H9 (cell line): ENCODE measurements around the gene ERC2. TPM values are rescaled to one million over a fixed set of nuclear protein-coding genes. Genes with fewer than 3 reads are reported as not detected.

Experiments used
- DNase-seq: peaks from one replicate; pipeline ENCODE4 v3.0.0-alpha.2; 2017
- H2AFZ ChIP-seq: one replicate; pipeline ENCODE4 v1.6.1; 2013; ENCODE audit warnings: mild to moderate bottlenecking, low read length, control low read depth, moderate library complexity
- H2AK5ac ChIP-seq: 2 replicates; pipeline ENCODE4 v1.6.1; 2013; ENCODE audit warnings: low read length, control low read depth, mixed read lengths; ENCODE audit not compliant: insufficient read length
- H2BK120ac ChIP-seq: one replicate; pipeline ENCODE4 v1.6.1; 2013; ENCODE audit warnings: low read depth, mild to moderate bottlenecking, low read length, control low read depth, inconsistent platforms; ENCODE audit not compliant: poor library complexity, severe bottlenecking
- H2BK12ac ChIP-seq: 2 replicates; pipeline ENCODE4 v1.6.1; 2013; ENCODE audit warnings: low read length, control low read depth, mixed read lengths, low read depth; ENCODE audit not compliant: insufficient read length
- H2BK15ac ChIP-seq: 2 replicates; pipeline ENCODE4 v1.6.1; 2013; ENCODE audit warnings: low read depth, low read length, control low read depth
- H2BK20ac ChIP-seq: one replicate; pipeline ENCODE4 v1.6.1; 2013; ENCODE audit warnings: low read depth, mild to moderate bottlenecking, low read length, control low read depth, inconsistent platforms; ENCODE audit not compliant: poor library complexity, severe bottlenecking
- H2BK5ac ChIP-seq: 2 replicates; pipeline ENCODE4 v1.6.1; 2013; ENCODE audit warnings: low read length, control low read depth, mixed read lengths; ENCODE audit not compliant: insufficient read length
- H3K14ac ChIP-seq: 2 replicates; pipeline ENCODE4 v1.6.1; 2013; ENCODE audit warnings: low read length, control low read depth; ENCODE audit not compliant: insufficient read depth
- H3K18ac ChIP-seq: 2 replicates; pipeline ENCODE4 v1.6.1; 2013; ENCODE audit warnings: low read depth, mild to moderate bottlenecking, mixed read lengths, low read length, control low read depth; ENCODE audit not compliant: insufficient read length
- H3K23ac ChIP-seq: 2 replicates; pipeline ENCODE4 v1.6.1; 2013; ENCODE audit warnings: low read length, control low read depth, mixed read lengths, low read depth; ENCODE audit not compliant: insufficient read length
- H3K23me2 ChIP-seq: 2 replicates; pipeline ENCODE4 v1.6.1; 2013; ENCODE audit warnings: low read depth, mild to moderate bottlenecking, mixed read lengths, low read length, control low read depth; ENCODE audit not compliant: insufficient read length, poor library complexity, severe bottlenecking
- H3K27ac ChIP-seq: 2 replicates; pipeline ENCODE4 v1.5.1; 2013; ENCODE audit warnings: low read length, control low read depth, mixed read lengths, low read depth; ENCODE audit not compliant: insufficient read length
- H3K27me3 ChIP-seq: 2 replicates; pipeline ENCODE4 v1.6.1; 2013; ENCODE audit warnings: low read length, control low read depth, inconsistent platforms; ENCODE audit not compliant: insufficient read depth
- H3K4ac ChIP-seq: 2 replicates; pipeline ENCODE4 v1.6.1; 2013; ENCODE audit warnings: low read depth, mild to moderate bottlenecking, control low read depth, inconsistent platforms, low read length, moderate library complexity
- H3K4me1 ChIP-seq: 2 replicates; pipeline ENCODE4 v1.6.1; 2013; ENCODE audit warnings: low read length, control low read depth, inconsistent platforms; ENCODE audit not compliant: insufficient read depth
- H3K4me2 ChIP-seq: 2 replicates; pipeline ENCODE4 v1.6.1; 2013; ENCODE audit warnings: low read length, control low read depth, mixed read lengths; ENCODE audit not compliant: insufficient read length, insufficient read depth
- H3K56ac ChIP-seq: 2 replicates; pipeline ENCODE4 v1.6.1; 2013; ENCODE audit warnings: low read depth, mild to moderate bottlenecking, mixed read lengths, low read length, control low read depth; ENCODE audit not compliant: insufficient read length
- H3K79me1 ChIP-seq: 2 replicates; pipeline ENCODE4 v1.6.1; 2013; ENCODE audit warnings: low read depth, mild to moderate bottlenecking, moderate library complexity, low read length, control low read depth, inconsistent platforms; ENCODE audit not compliant: insufficient read depth, poor library complexity, severe bottlenecking
- H3K79me2 ChIP-seq: 2 replicates; pipeline ENCODE4 v1.6.1; 2013; ENCODE audit warnings: low read length, control low read depth, inconsistent platforms; ENCODE audit not compliant: insufficient read depth
- H3K9ac ChIP-seq: 2 replicates; pipeline ENCODE4 v1.6.1; 2013; ENCODE audit warnings: low read length, control low read depth, mixed read lengths; ENCODE audit not compliant: insufficient read length; ENCODE audit errors: extremely low read depth
- H3K9me3 ChIP-seq: one replicate; pipeline ENCODE4 v1.6.1; 2013; ENCODE audit warnings: low read depth, low read length, inconsistent platforms; ENCODE audit not compliant: control insufficient read depth
- H3T11ph ChIP-seq: one replicate; pipeline ENCODE4 v1.6.1; 2013; ENCODE audit warnings: mild to moderate bottlenecking, low read length, control low read depth, inconsistent platforms
- H4K20me1 ChIP-seq: one replicate; pipeline ENCODE4 v1.6.1; 2013; ENCODE audit not compliant: control insufficient read depth, insufficient read length, insufficient read depth
- H4K5ac ChIP-seq: 2 replicates; pipeline ENCODE4 v1.6.1; 2013; ENCODE audit warnings: low read depth, mild to moderate bottlenecking, mixed read lengths, low read length, control low read depth; ENCODE audit not compliant: insufficient read length
- H4K8ac ChIP-seq: replicated peaks from 2 replicates; pipeline ENCODE4 v1.6.1; 2013; ENCODE audit warnings: low read length, control low read depth, mixed read lengths, low read depth; ENCODE audit not compliant: insufficient read length
- H4K91ac ChIP-seq: 2 replicates; pipeline ENCODE4 v1.6.1; 2013; ENCODE audit warnings: low read depth, mild to moderate bottlenecking, moderate library complexity, mixed read lengths, low read length, control low read depth; ENCODE audit not compliant: insufficient read length
- H3K27ac Mint-ChIP-seq, 3 experiments: 2 replicates in 2 of 3; 3 replicates in 1 of 3; pipeline ENCODE4 v1.8.0; 2020 to 2021; ENCODE audit warnings: mixed read lengths in 3 of 3, mild to moderate bottlenecking in 1 of 3, moderate library complexity in 1 of 3
- H3K27me3 Mint-ChIP-seq: 2 replicates; pipeline ENCODE4 v1.8.0; 2021; ENCODE audit warnings: low read depth, mild to moderate bottlenecking, moderate library complexity, mixed read lengths
- H3K36me3 Mint-ChIP-seq, 3 experiments: 2 replicates in 2 of 3; 3 replicates in 1 of 3; pipeline ENCODE4 v1.8.0; 2020 to 2021; ENCODE audit warnings: low read depth in 3 of 3, mixed read lengths in 3 of 3; ENCODE audit not compliant: insufficient read depth in 1 of 3
- H3K4me1 Mint-ChIP-seq, 2 experiments: 2 replicates each; pipeline ENCODE4 v1.8.0; 2020; ENCODE audit warnings: mixed read lengths in 2 of 2
- H3K4me3 Mint-ChIP-seq, 2 experiments: 2 replicates in 1 of 2; 3 replicates in 1 of 2; pipeline ENCODE4 v1.8.0; 2020 to 2021; ENCODE audit warnings: mild to moderate bottlenecking in 2 of 2, mixed read lengths in 2 of 2, moderate library complexity in 1 of 2
- H3K9me3 Mint-ChIP-seq, 2 experiments: 2 replicates in 1 of 2; 3 replicates in 1 of 2; pipeline ENCODE4 v1.8.0; 2020; ENCODE audit warnings: mild to moderate bottlenecking in 2 of 2, mixed read lengths in 2 of 2, moderate library complexity in 1 of 2
- WGBS: extraction: QIAGEN DNeasy Blood & Tissue Kit; methylation state at CpG from one replicate; pipeline ENCODE4 v1.1.7; 2013; ENCODE audit warnings: missing lambda C conversion rate, low lambda C conversion rate, mixed read lengths; ENCODE audit not compliant: insufficient read length; ENCODE audit errors: extremely low coverage; 5-methylcytosine and 5-hydroxymethylcytosine counted together
- total RNA-seq: library from RNA; stranded (reverse); gene quantifications from 2 replicates; pipeline ENCODE4 v1.2.1, GENCODE V29; 2021
- TF ChIP-seq, protein P1 (sequence below): fragments of 200-600 bp; sonication (generic); conservative IDR thresholded peaks from 3 replicates; pipeline ENCODE4 v1.8.0; 2021; ENCODE audit warnings: antibody characterized with exemption, mild to moderate bottlenecking

The ERC2 gene
- total RNA-seq, 1 experiment from 2014 or later: 15.4 TPM

DNA sequence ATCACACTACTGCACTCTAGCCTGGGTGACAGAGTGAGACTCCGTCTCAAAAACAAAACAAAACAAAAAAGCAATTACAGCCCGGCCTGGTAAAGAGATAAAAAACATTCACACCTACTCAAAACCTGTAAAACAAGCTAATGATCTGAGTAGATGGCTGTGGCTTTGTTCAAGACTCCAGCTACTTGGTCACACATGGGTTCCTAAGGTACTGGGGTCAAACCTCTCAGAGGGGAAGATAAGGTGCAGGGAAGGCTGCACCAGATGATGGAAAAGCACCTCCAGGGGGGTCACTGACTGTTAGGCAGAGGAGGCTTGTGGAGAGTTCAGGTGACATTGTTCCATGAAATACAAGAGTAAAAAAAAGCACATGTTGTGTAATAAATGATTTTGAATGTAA lies 531.0 kb downstream of the ERC2 start:
- no peak overlapping the region for H3K14ac ChIP-seq
- H2AFZ ChIP-seq: no peak overlapping the region
- Mint-ChIP-seq H3K4me3 (no peak overlapping the region), H3K9me3 (no peaks in the 10 kb centered on the region), H3K27me3 (no peaks in the 10 kb centered on the region), H3K27ac (0 out of 7 replicates have a peak overlapping the region, but pooled peaks of 1 of the 3 experiments have one; percentile 15), H3K36me3 (no peaks in the 10 kb centered on the region), H3K4me1 (peaks cover 3 to 8% of the 10 kb centered on the region in 2 experiments)
- H4K91ac ChIP-seq: no peak overlapping the region
- no peak overlapping the region for H3K23ac ChIP-seq
- H2BK15ac ChIP-seq: no peak overlapping the region
- no CpG with 5 or more reads among the region's 2 CpGs for WGBS
- no peak overlapping the region for H3K4me2 ChIP-seq
- no peak overlapping the region for H2BK20ac ChIP-seq
- H3K27ac ChIP-seq: no peak overlapping the region
- H3K56ac ChIP-seq: no peak overlapping the region
- H3K79me1 ChIP-seq: no peaks in the 10 kb centered on the region
- H3K79me2 ChIP-seq: no peaks in the 10 kb centered on the region
- H3K4me1 ChIP-seq: no peaks in the 10 kb centered on the region
- H3K9me3 ChIP-seq: no peaks in the 10 kb centered on the region
- H4K8ac ChIP-seq: no peak overlapping the region
- no peaks in the 10 kb centered on the region for H3K27me3 ChIP-seq
- H3K9ac ChIP-seq: no peak overlapping the region
- no peak overlapping the region for H2AK5ac ChIP-seq
- TF ChIP-seq, protein P1, sequence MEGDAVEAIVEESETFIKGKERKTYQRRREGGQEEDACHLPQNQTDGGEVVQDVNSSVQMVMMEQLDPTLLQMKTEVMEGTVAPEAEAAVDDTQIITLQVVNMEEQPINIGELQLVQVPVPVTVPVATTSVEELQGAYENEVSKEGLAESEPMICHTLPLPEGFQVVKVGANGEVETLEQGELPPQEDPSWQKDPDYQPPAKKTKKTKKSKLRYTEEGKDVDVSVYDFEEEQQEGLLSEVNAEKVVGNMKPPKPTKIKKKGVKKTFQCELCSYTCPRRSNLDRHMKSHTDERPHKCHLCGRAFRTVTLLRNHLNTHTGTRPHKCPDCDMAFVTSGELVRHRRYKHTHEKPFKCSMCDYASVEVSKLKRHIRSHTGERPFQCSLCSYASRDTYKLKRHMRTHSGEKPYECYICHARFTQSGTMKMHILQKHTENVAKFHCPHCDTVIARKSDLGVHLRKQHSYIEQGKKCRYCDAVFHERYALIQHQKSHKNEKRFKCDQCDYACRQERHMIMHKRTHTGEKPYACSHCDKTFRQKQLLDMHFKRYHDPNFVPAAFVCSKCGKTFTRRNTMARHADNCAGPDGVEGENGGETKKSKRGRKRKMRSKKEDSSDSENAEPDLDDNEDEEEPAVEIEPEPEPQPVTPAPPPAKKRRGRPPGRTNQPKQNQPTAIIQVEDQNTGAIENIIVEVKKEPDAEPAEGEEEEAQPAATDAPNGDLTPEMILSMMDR: no peak
- no peak overlapping the region for H2BK12ac ChIP-seq
- H4K5ac ChIP-seq: no peak overlapping the region
- H3K4ac ChIP-seq: no peak overlapping the region
- no peak for DNase-seq
- H3T11ph ChIP-seq: no peak overlapping the region
- no peaks in the 10 kb centered on the region for H3K23me2 ChIP-seq
- no peaks in the 10 kb centered on the region for H4K20me1 ChIP-seq
- no peak overlapping the region for H2BK120ac ChIP-seq
- H2BK5ac ChIP-seq: no peak overlapping the region
- H3K18ac ChIP-seq: no peak overlapping the region
